ENCODE measurements around the gene UGT1A5. TPM values are rescaled to one million over a fixed set of nuclear protein-coding genes. Genes with fewer than 3 reads are reported as not detected.

Gene UGT1A5
- total RNA-seq = not detected in 2 replicates

- H3K4me2 ChIP-seq (ENCODE audit: insufficient read depth, low read length) = no peak within 1 kb of the TSS
- no peaks in the 10 kb centered on the region for H4K20me1 ChIP-seq (ENCODE audit: insufficient read depth, low read length)
- no peak within 1 kb of the TSS for H3K4me3 ChIP-seq (ENCODE audit: insufficient read depth, low read length)
- TF ChIP-seq CTCF (IDR thresholded peaks at IDR 0.05; ENCODE audit: extremely low read depth, low read depth, low read length) = no peak
- H3K27ac ChIP-seq (ENCODE audit: low read depth, low read length) = no peak within 1 kb of the TSS
- no peak within 1 kb of the TSS for H2AFZ ChIP-seq (ENCODE audit: low read length)
- no peaks in the 10 kb centered on the region for H3K9me3 ChIP-seq (ENCODE audit: low read depth, low read length)
- H3K79me2 ChIP-seq (ENCODE audit: insufficient read depth, low read length) = no peaks in the 10 kb centered on the region
- DNase-seq (ENCODE audit: insufficient read length, low spot score, missing footprints) = no peak
- H3K4me1 ChIP-seq (ENCODE audit: insufficient read depth, low read length) = peaks cover 8% of the 10 kb centered on the region
- H3K36me3 ChIP-seq (ENCODE audit: insufficient read depth, low read length) = no peaks in the 10 kb centered on the region
- H3K27me3 ChIP-seq (ENCODE audit: insufficient read depth, low read length) = peaks cover 21% of the 10 kb centered on the region
These were observed at the start of gene UGT1A5 for GRCh38 chr2:233712611-233713261. Gene UGT1A5 (plus strand): TSS chr2:233712907. CDS start chr2:233712992, 85 bp downstream.

- no peak overlapping the region for H3K4me2 ChIP-seq (ENCODE audit: insufficient read depth, low read length)
- no peak overlapping the region for H2AFZ ChIP-seq (ENCODE audit: low read length)
- H3K27ac ChIP-seq (ENCODE audit: low read depth, low read length) = no peak overlapping the region
- no peaks in the 10 kb centered on the region for H4K20me1 ChIP-seq (ENCODE audit: insufficient read depth, low read length)
- H3K9me3 ChIP-seq (ENCODE audit: low read depth, low read length) = no peaks in the 10 kb centered on the region
- no peak overlapping the region for H3K4me3 ChIP-seq (ENCODE audit: insufficient read depth, low read length)
- H3K36me3 ChIP-seq (ENCODE audit: insufficient read depth, low read length) = no peaks in the 10 kb centered on the region
- H3K79me2 ChIP-seq (ENCODE audit: insufficient read depth, low read length) = no peaks in the 10 kb centered on the region
- DNase-seq (ENCODE audit: insufficient read length, low spot score, missing footprints) = no peak
- H3K4me1 ChIP-seq (ENCODE audit: insufficient read depth, low read length) = no peaks in the 10 kb centered on the region
- peaks cover 5% of the 10 kb centered on the region for H3K27me3 ChIP-seq (ENCODE audit: insufficient read depth, low read length)
- TF ChIP-seq CTCF (IDR thresholded peaks at IDR 0.05; ENCODE audit: extremely low read depth, low read depth, low read length) = no peak
These were observed 48.8 kb upstream of the UGT1A5 start for GRCh38 chr2:233663911-233664310.

GRCh38 chr2:233668605-233669260, 44.0 kb upstream of the UGT1A5 start:
- no peak overlapping the region for H3K27ac ChIP-seq (ENCODE audit: low read depth, low read length)
- no peaks in the 10 kb centered on the region for H3K36me3 ChIP-seq (ENCODE audit: insufficient read depth, low read length)
- no peak for DNase-seq (ENCODE audit: insufficient read length, low spot score, missing footprints)
- H4K20me1 ChIP-seq (ENCODE audit: insufficient read depth, low read length) = no peaks in the 10 kb centered on the region
- no peaks in the 10 kb centered on the region for H3K27me3 ChIP-seq (ENCODE audit: insufficient read depth, low read length)
- H3K9me3 ChIP-seq (ENCODE audit: low read depth, low read length) = no peaks in the 10 kb centered on the region
- H3K4me3 ChIP-seq (ENCODE audit: insufficient read depth, low read length) = no peak overlapping the region
- no peaks in the 10 kb centered on the region for H3K79me2 ChIP-seq (ENCODE audit: insufficient read depth, low read length)
- H3K4me2 ChIP-seq (ENCODE audit: insufficient read depth, low read length) = no peak overlapping the region
- no peak for TF ChIP-seq CTCF (IDR thresholded peaks at IDR 0.05; ENCODE audit: extremely low read depth, low read depth, low read length)
- H2AFZ ChIP-seq (ENCODE audit: low read length) = no peak overlapping the region
- H3K4me1 ChIP-seq (ENCODE audit: insufficient read depth, low read length) = no peaks in the 10 kb centered on the region
